LNCaP clone FGC (cell line): Measurements from ENCODE around the gene CXCR3.
"Not testable (repeated sequence)": the region's sequence is repeated elsewhere in the genome, so short reads cannot be mapped to it uniquely, and the experiment has no call there.

ENCODE experiments used
- DNase-seq: peaks from one replicate; pipeline ENCODE4 v3.0.0-alpha.2; 2011; ENCODE audit warnings: low read depth
- H3K4me3 ChIP-seq: 2 replicates; pipeline ENCODE4 v1.5.1; 2011; ENCODE audit warnings: mild to moderate bottlenecking, low read depth, low read length, control low read depth
- TF ChIP-seq, protein P1 (sequence below): IDR thresholded peaks from 2 replicates; pipeline ENCODE4 v1.5.1; 2012; ENCODE audit warnings: mild to moderate bottlenecking; ENCODE audit not compliant: control insufficient read depth, insufficient read depth; ENCODE audit errors: extremely low read depth

The CXCR3 gene

GRCh38 chrX:71650333-71650969 is 32.1 kb upstream of the CXCR3 start:
- DNase-seq = no peak
- H3K4me3 ChIP-seq = no peak overlapping the region
- TF ChIP-seq, protein P1, sequence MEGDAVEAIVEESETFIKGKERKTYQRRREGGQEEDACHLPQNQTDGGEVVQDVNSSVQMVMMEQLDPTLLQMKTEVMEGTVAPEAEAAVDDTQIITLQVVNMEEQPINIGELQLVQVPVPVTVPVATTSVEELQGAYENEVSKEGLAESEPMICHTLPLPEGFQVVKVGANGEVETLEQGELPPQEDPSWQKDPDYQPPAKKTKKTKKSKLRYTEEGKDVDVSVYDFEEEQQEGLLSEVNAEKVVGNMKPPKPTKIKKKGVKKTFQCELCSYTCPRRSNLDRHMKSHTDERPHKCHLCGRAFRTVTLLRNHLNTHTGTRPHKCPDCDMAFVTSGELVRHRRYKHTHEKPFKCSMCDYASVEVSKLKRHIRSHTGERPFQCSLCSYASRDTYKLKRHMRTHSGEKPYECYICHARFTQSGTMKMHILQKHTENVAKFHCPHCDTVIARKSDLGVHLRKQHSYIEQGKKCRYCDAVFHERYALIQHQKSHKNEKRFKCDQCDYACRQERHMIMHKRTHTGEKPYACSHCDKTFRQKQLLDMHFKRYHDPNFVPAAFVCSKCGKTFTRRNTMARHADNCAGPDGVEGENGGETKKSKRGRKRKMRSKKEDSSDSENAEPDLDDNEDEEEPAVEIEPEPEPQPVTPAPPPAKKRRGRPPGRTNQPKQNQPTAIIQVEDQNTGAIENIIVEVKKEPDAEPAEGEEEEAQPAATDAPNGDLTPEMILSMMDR = no peak

- DNase-seq, H3K4me3 ChIP-seq: not testable (repeated sequence)
Observed at GRCh38 chrX:71644406-71644805, 26.1 kb upstream of the CXCR3 start.

DNA sequence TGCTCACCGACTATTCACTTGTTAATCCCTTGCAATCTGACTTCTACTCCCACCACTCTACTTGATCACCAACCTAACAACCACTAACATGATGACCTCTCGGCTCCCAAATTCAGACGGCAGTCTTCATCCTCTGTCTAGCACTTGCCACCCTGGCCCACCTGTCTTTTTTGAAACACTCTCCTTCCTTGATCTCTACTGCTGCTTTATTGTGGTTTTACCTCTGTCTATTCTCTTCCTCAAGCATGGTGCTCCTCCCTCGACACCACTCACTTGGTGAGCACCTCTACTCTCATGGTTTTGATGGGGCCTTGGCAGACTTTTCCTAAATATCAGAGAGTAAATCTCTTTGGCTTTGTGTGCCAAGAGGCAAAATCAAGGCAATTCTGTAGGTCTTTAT is 21.7 kb upstream of the CXCR3 start:
- no peak for DNase-seq
- no peak overlapping the region for H3K4me3 ChIP-seq
- TF ChIP-seq, protein P1 = no peak

DNA sequence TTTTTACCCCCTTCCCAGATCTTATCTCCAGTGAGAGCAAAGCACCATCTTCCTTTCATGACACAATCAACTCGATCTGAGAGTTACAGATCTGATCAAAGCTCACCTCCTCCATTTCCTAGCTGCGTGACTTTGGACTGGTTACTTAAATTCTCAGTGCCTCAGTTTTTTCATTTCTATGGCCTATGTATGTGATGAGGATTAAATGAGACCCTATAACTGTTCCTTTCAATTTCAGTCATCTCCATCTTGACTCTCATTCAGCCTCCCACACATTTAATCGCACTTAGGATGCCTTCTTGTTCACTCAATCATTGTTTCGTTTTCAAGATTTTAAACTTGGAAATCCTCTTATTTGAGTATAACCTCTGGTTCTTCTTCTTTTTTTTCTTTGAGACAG is 20.1 kb upstream of the CXCR3 start:
- TF ChIP-seq, protein P1 = no peak
- no peak for DNase-seq
- no peak overlapping the region for H3K4me3 ChIP-seq

- no peak for DNase-seq
Observed at GRCh38 chrX:71637848-71638247, 19.5 kb upstream of the CXCR3 start.

GRCh38 chrX:71637253-71637618 is 18.9 kb upstream of the CXCR3 start:
- TF ChIP-seq, protein P1 = no peak
- DNase-seq = no peak
- H3K4me3 ChIP-seq = no peak overlapping the region

More at GRCh38 chrX:71637848-71638247, 19.5 kb upstream of the CXCR3 start:
- H3K4me3 ChIP-seq = no peak overlapping the region
- TF ChIP-seq, protein P1 = no peak

- TF ChIP-seq, protein P1 = no peak
- no peak overlapping the region for H3K4me3 ChIP-seq
- no peak for DNase-seq
Observed at GRCh38 chrX:71636438-71637252, 18.3 kb upstream of the CXCR3 start.
